Sigmoid colon (tissue), 4 donors: ENCODE measurements around the gene OR51G1.

Experiments used
- CTCF ChIP-seq, 4 experiments: fragments of 450-650 bp in 3 of 4; fragments of 200-600 bp in 1 of 4; IDR thresholded peaks; one replicate each; pipeline ENCODE4 v1.5.1; 2016 to 2019; ENCODE audit warnings: antibody characterized with exemption in 4 of 4, mild to moderate bottlenecking in 3 of 4, moderate library complexity in 2 of 4
- EP300 ChIP-seq, 4 donors: sonication (generic); formaldehyde crosslinking; IDR thresholded peaks; one replicate each; pipeline ENCODE4 v1.6.1; 2017; ENCODE audit warnings: antibody characterized with exemption in 4 of 4
- POLR2A ChIP-seq, 2 donors: fragments of 450-650 bp; IDR thresholded peaks; one replicate each; pipeline ENCODE4 v1.6.1; 2016; ENCODE audit warnings: antibody characterized with exemption in 2 of 2, mild to moderate bottlenecking in 2 of 2, moderate library complexity in 2 of 2
- POLR2AphosphoS5 ChIP-seq, 4 donors: sonication (generic); formaldehyde crosslinking; IDR thresholded peaks; one replicate each; pipeline ENCODE4 v1.6.1; 2017; ENCODE audit warnings: antibody characterized with exemption in 4 of 4

GRCh38 chr11:4960877-4961276 lies 36.7 kb upstream of the OR51G1 start:
- TF ChIP-seq CTCF (IDR thresholded peaks at IDR 0.05) = no peak
- no peak for TF ChIP-seq EP300 (IDR thresholded peaks at IDR 0.05)
- no peak for TF ChIP-seq POLR2A (IDR thresholded peaks at IDR 0.05)
- no peak for TF ChIP-seq POLR2AphosphoS5 (IDR thresholded peaks at IDR 0.05)
